Astrocyte (in vitro differentiated cells and primary cell): ENCODE results near the gene UMODL1.
"Not testable (repeated sequence)": the region's sequence is repeated elsewhere in the genome, so short reads cannot be mapped to it uniquely, and the experiment has no call there.

ENCODE experiments used
- CTCF ChIP-seq: IDR thresholded peaks from 2 replicates; pipeline ENCODE4 v1.5.1; 2011; ENCODE audit warnings: low read depth, mild to moderate bottlenecking, inconsistent platforms, low read length, moderate library complexity; ENCODE audit not compliant: insufficient read depth
- EZH2 ChIP-seq: IDR thresholded peaks from 2 replicates; pipeline ENCODE4 v1.6.1; 2012; ENCODE audit warnings: mild to moderate bottlenecking, low read length, inconsistent platforms; ENCODE audit not compliant: insufficient read depth

- not testable (repeated sequence) for TF ChIP-seq CTCF, EZH2
These were observed 6.6 kb downstream of the UMODL1 start for GRCh38 chr21:42077685-42078238.
